AG09309 (cell line): Measurements from ENCODE around the gene FAM20A.

Source experiments
- DNase-seq: peaks from one replicate; pipeline ENCODE4 v3.0.0-alpha.2; 2010; ENCODE audit warnings: low read depth
- H3K4me3 ChIP-seq: 2 replicates; pipeline ENCODE4 v1.5.1; 2011; ENCODE audit warnings: mild to moderate bottlenecking, low read depth, low read length, moderate library complexity; ENCODE audit not compliant: control insufficient read depth
- CTCF ChIP-seq: IDR thresholded peaks from 2 replicates; pipeline ENCODE4 v1.5.1; 2011; ENCODE audit warnings: mild to moderate bottlenecking, low read depth, low read length, inconsistent platforms; ENCODE audit not compliant: insufficient read depth, control insufficient read depth; ENCODE audit errors: missing control alignments

The FAM20A gene

GRCh38 chr17:68611353-68612208 is 10.4 kb upstream of the FAM20A start:
- DNase-seq = no peak
- no peak overlapping the region for H3K4me3 ChIP-seq
- TF ChIP-seq CTCF = no peak

- no peak for TF ChIP-seq CTCF
- no peak for DNase-seq
- no peak overlapping the region for H3K4me3 ChIP-seq
Measured at GRCh38 chr17:68610554-68610953, 9.4 kb upstream of the FAM20A start.

GRCh38 chr17:68608515-68609130 is 7.5 kb upstream of the FAM20A start:
- DNase-seq = no peak
- no peak overlapping the region for H3K4me3 ChIP-seq
- no peak for TF ChIP-seq CTCF

- no peak for DNase-seq
- TF ChIP-seq CTCF = no peak
- H3K4me3 ChIP-seq = no peak overlapping the region
Measured at GRCh38 chr17:68606451-68607307, 5.5 kb upstream of the FAM20A start.

- no peak for DNase-seq
- TF ChIP-seq CTCF = no peak
- H3K4me3 ChIP-seq = no peak overlapping the region
Measured at GRCh38 chr17:68605914-68606313, 4.7 kb upstream of the FAM20A start.

GRCh38 chr17:68603656-68604055 is 2.5 kb upstream of the FAM20A start:
- no peak overlapping the region for H3K4me3 ChIP-seq
- no peak for DNase-seq
- no peak for TF ChIP-seq CTCF
